Measurements from ENCODE around the gene ZNF12.
"Not testable (repeated sequence)": the region's sequence is repeated elsewhere in the genome, so short reads cannot be mapped to it uniquely, and the experiment has no call there.

ZNF12 gene

GRCh38 chr7:6715898-6716297, 9.2 kb upstream of the ZNF12 start:
- H3K4me1 Mint-ChIP-seq; H3K27ac Mint-ChIP-seq; DNase-seq (ENCODE audit: low spot score in 2 of 2); H3K4me3 Mint-ChIP-seq; ATAC-seq (ENCODE audit: low read depth); H3K36me3 Mint-ChIP-seq; H3K9me3 Mint-ChIP-seq; H3K27me3 Mint-ChIP-seq: not testable (repeated sequence)

GRCh38 chr7:6714360-6714759, 7.6 kb upstream of the ZNF12 start:
- no peaks in the 10 kb centered on the region for H3K36me3 Mint-ChIP-seq
- no peak for DNase-seq (ENCODE audit: low spot score in 2 of 2)
- H3K9me3 Mint-ChIP-seq = no peaks in the 10 kb centered on the region
- H3K4me1 Mint-ChIP-seq = peaks cover 5% of the 10 kb centered on the region
- peaks cover 7% of the 10 kb centered on the region for H3K27me3 Mint-ChIP-seq
- no peak for ATAC-seq (ENCODE audit: low read depth)
- no peak overlapping the region for H3K27ac Mint-ChIP-seq
- no peak overlapping the region for H3K4me3 Mint-ChIP-seq

- Mint-ChIP-seq H3K27ac (no peak overlapping the region), H3K36me3 (peaks cover 3% of the 10 kb centered on the region), H3K4me1 (peaks cover 20% of the 10 kb centered on the region), H3K4me3 (no peak overlapping the region), H3K27me3 (no peaks in the 10 kb centered on the region), H3K9me3 (no peaks in the 10 kb centered on the region)
- ATAC-seq (ENCODE audit: low read depth) (no peak), DNase-seq (ENCODE audit: low spot score in 2 of 2) (no peak)
Observed at GRCh38 chr7:6709808-6710207, 3.1 kb upstream of the ZNF12 start.

- Mint-ChIP-seq H3K4me3 (no peak overlapping the region), H3K9me3 (no peaks in the 10 kb centered on the region), H3K36me3 (peaks cover 8% of the 10 kb centered on the region), H3K27ac (no peak overlapping the region), H3K4me1 (peaks cover 22% of the 10 kb centered on the region), H3K27me3 (no peaks in the 10 kb centered on the region)
- ATAC-seq (ENCODE audit: low read depth) (no peak), DNase-seq (ENCODE audit: low spot score in 2 of 2) (no peak)
Observed at GRCh38 chr7:6708304-6708703, 1.6 kb upstream of the ZNF12 start.

- peak in 1 of 2 donors; percentile 11 for DNase-seq (ENCODE audit: low spot score in 2 of 2)
- Mint-ChIP-seq H3K27ac (peak overlapping the region; percentile 80), H3K4me1 (peaks cover 38% of the 10 kb centered on the region), H3K27me3 (no peaks in the 10 kb centered on the region), H3K9me3 (peaks cover 3% of the 10 kb centered on the region), H3K4me3 (peak overlapping the region; percentile 93), H3K36me3 (peaks cover 26% of the 10 kb centered on the region)
- ATAC-seq (ENCODE audit: low read depth) = peak; percentile 16
Observed at GRCh38 chr7:6705959-6706665, 635 bp downstream of the ZNF12 start.

GRCh38 chr7:6701860-6702259, 4.9 kb downstream of the ZNF12 start:
- Mint-ChIP-seq H3K27me3 (no peaks in the 10 kb centered on the region), H3K9me3 (peaks cover 8% of the 10 kb centered on the region), H3K27ac (peak overlapping the region; percentile 49), H3K36me3 (peaks cover 47% of the 10 kb centered on the region), H3K4me1 (peaks cover 33% of the 10 kb centered on the region), H3K4me3 (no peak overlapping the region)
- no peak for DNase-seq (ENCODE audit: low spot score in 2 of 2)
- ATAC-seq (ENCODE audit: low read depth) = no peak

- Mint-ChIP-seq H3K27me3 (no peaks in the 10 kb centered on the region), H3K4me3 (no peak overlapping the region), H3K4me1 (peaks cover 30% of the 10 kb centered on the region), H3K9me3 (peaks cover 8% of the 10 kb centered on the region), H3K27ac (no peak overlapping the region), H3K36me3 (peaks cover 47% of the 10 kb centered on the region)
- ATAC-seq (ENCODE audit: low read depth) (no peak), DNase-seq (ENCODE audit: low spot score in 2 of 2) (no peak)
Observed at GRCh38 chr7:6700793-6701192, 6.0 kb downstream of the ZNF12 start.

- peaks cover 9% of the 10 kb centered on the region for H3K9me3 Mint-ChIP-seq
- DNase-seq (ENCODE audit: low spot score in 2 of 2) = no peak
- H3K4me1 Mint-ChIP-seq = no peaks in the 10 kb centered on the region
- H3K36me3 Mint-ChIP-seq = peaks cover 50% of the 10 kb centered on the region
- H3K4me3 Mint-ChIP-seq = no peak overlapping the region
- H3K27ac Mint-ChIP-seq = no peak overlapping the region
- no peak for ATAC-seq (ENCODE audit: low read depth)
- H3K27me3 Mint-ChIP-seq = no peaks in the 10 kb centered on the region
Observed at GRCh38 chr7:6691609-6692106, 15.1 kb downstream of the ZNF12 start.

- Mint-ChIP-seq H3K27ac (no peak overlapping the region), H3K9me3 (peaks cover 13% of the 10 kb centered on the region), H3K27me3 (no peaks in the 10 kb centered on the region), H3K4me3 (no peak overlapping the region), H3K36me3 (peaks cover 55% of the 10 kb centered on the region), H3K4me1 (no peaks in the 10 kb centered on the region)
- ATAC-seq (ENCODE audit: low read depth) = no peak
- DNase-seq (ENCODE audit: low spot score in 2 of 2) = no peak
Observed at GRCh38 chr7:6691103-6691502, 15.6 kb downstream of the ZNF12 start.

- Mint-ChIP-seq H3K4me3 (no peak overlapping the region), H3K36me3 (peaks cover 12% of the 10 kb centered on the region), H3K4me1 (no peaks in the 10 kb centered on the region), H3K9me3 (peaks cover 21% of the 10 kb centered on the region), H3K27ac (no peak overlapping the region), H3K27me3 (no peaks in the 10 kb centered on the region)
- no peak for ATAC-seq (ENCODE audit: low read depth)
- DNase-seq (ENCODE audit: low spot score in 2 of 2) = no peak
Observed at GRCh38 chr7:6680146-6680545, 26.6 kb downstream of the ZNF12 start.

- no peak overlapping the region for H3K4me3 Mint-ChIP-seq
Observed at GRCh38 chr7:6675807-6676405, 30.8 kb downstream of the ZNF12 start.

GRCh38 chr7:6670851-6671250, 35.9 kb downstream of the ZNF12 start:
- H3K9me3 Mint-ChIP-seq = peaks cover 19% of the 10 kb centered on the region
- not testable (repeated sequence) for H3K27me3 Mint-ChIP-seq; H3K4me3 Mint-ChIP-seq; DNase-seq (ENCODE audit: low spot score in 2 of 2); H3K27ac Mint-ChIP-seq; H3K4me1 Mint-ChIP-seq; ATAC-seq (ENCODE audit: low read depth)
- peaks cover 14% of the 10 kb centered on the region for H3K36me3 Mint-ChIP-seq

More at GRCh38 chr7:6675807-6676405, 30.8 kb downstream of the ZNF12 start:
- H3K27ac Mint-ChIP-seq = no peak overlapping the region
- H3K9me3 Mint-ChIP-seq = peaks cover 24% of the 10 kb centered on the region
- no peaks in the 10 kb centered on the region for H3K27me3 Mint-ChIP-seq
- peaks cover 11% of the 10 kb centered on the region for H3K36me3 Mint-ChIP-seq
- no peaks in the 10 kb centered on the region for H3K4me1 Mint-ChIP-seq
- DNase-seq (ENCODE audit: low spot score in 2 of 2) = no peak
- ATAC-seq (ENCODE audit: low read depth) = no peak

GRCh38 chr7:6658618-6659345, 48.0 kb downstream of the ZNF12 start:
- DNase-seq (ENCODE audit: low spot score in 2 of 2) (no peak), ATAC-seq (ENCODE audit: low read depth) (no peak)
- Mint-ChIP-seq H3K4me1 (peaks cover 7% of the 10 kb centered on the region), H3K9me3 (no peaks in the 10 kb centered on the region), H3K36me3 (peaks cover 7% of the 10 kb centered on the region), H3K27me3 (no peaks in the 10 kb centered on the region), H3K4me3 (no peak overlapping the region), H3K27ac (no peak overlapping the region)

GRCh38 chr7:6656413-6656812, 50.3 kb downstream of the ZNF12 start:
- Mint-ChIP-seq H3K27me3 (no peaks in the 10 kb centered on the region), H3K36me3 (peaks cover 10% of the 10 kb centered on the region), H3K9me3 (no peaks in the 10 kb centered on the region), H3K4me3 (no peak overlapping the region), H3K4me1 (peaks cover 7% of the 10 kb centered on the region), H3K27ac (no peak overlapping the region)
- ATAC-seq (ENCODE audit: low read depth) (no peak), DNase-seq (ENCODE audit: low spot score in 2 of 2) (no peak)
